ENCODE data around the gene PCLO.

- no peak for TF ChIP-seq CTCF (IDR thresholded peaks at IDR 0.05)
- no peak for TF ChIP-seq ZNF317 (CRISPR knock-in tag; IDR thresholded peaks at IDR 0.05; ENCODE audit: borderline replicate concordance, low read depth)
- no peak for TF ChIP-seq MAX (CRISPR knock-in tag; IDR thresholded peaks at IDR 0.05)
- no peak for TF ChIP-seq GTF2I (CRISPR knock-in tag; conservative IDR thresholded peaks at IDR 0.05)
- TF ChIP-seq RORB (CRISPR knock-in tag; IDR thresholded peaks at IDR 0.05) = no peak
- TF ChIP-seq, protein P1, sequence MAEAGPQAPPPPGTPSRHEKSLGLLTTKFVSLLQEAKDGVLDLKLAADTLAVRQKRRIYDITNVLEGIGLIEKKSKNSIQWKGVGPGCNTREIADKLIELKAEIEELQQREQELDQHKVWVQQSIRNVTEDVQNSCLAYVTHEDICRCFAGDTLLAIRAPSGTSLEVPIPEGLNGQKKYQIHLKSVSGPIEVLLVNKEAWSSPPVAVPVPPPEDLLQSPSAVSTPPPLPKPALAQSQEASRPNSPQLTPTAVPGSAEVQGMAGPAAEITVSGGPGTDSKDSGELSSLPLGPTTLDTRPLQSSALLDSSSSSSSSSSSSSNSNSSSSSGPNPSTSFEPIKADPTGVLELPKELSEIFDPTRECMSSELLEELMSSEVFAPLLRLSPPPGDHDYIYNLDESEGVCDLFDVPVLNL (CRISPR knock-in tag; IDR thresholded peaks at IDR 0.05; ENCODE audit: borderline replicate concordance, low read depth) = no peak
- TF ChIP-seq FOXP4 (CRISPR knock-in tag; IDR thresholded peaks at IDR 0.05) = no peak
- no peak for TF ChIP-seq NR3C1 (CRISPR knock-in tag; conservative IDR thresholded peaks at IDR 0.05; ENCODE audit: low read depth)
- TF ChIP-seq SP1 (CRISPR knock-in tag; conservative IDR thresholded peaks at IDR 0.05) = no peak
- no peak for TF ChIP-seq TCF7 (CRISPR knock-in tag; IDR thresholded peaks at IDR 0.05; ENCODE audit: low read depth)
Measured at GRCh38 chr7:82897500-82897899, 265.2 kb downstream of the PCLO start.

Data from WTC11 (cell line).